GM18867 (cell line): Measurements from ENCODE around the gene DAGLA.

Source experiments
- ATAC-seq: cut with Tn5 transposase; IDR thresholded peaks from one replicate; pipeline ENCODE4 v1.9.1; 2021; ENCODE audit warnings: mild to moderate bottlenecking, moderate library complexity; ENCODE audit not compliant: unreplicated experiment

The DAGLA gene

DNA sequence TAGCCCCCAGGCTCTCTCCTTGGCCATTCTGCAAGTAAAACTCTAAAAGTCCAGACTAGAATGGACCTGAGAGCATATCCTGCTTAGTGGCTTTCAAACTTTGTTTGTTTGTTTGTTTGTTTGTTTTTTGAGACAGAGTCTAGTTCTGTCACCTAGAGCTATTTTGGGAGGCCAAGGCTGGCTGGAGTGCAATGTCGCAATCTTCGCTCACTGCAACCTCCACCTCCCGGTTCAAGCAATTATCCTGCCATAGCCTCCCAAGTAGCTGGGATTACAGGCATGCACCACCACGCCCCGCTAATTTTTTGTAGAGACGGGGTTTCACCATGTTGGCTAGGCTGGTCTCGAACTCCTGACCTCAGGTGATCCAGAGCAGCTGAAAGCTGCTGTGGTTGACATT, 28.9 kb downstream of the DAGLA start:
- ATAC-seq, result no peak

GRCh38 chr11:61709572-61709971, 29.4 kb downstream of the DAGLA start:
- no peak for ATAC-seq

DNA sequence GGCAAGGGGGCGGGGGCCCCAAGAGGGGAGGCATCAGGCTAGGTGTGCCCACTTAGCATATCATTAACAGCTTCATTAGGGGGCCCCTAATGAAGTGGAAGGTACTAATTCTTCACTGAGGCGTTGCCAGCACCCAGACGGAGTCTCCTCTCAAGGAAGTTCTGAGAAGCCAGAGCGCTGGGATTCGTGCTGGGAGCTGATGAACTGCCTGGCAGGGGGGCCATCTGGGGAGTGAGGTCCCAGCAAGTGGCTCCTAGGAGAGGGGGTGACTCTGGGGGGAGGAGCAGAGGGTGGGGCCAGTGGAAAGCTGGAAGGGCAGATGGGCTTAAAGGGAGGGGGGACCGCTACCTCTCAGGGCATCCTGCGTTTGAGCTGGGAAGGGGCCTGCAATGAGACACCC, 29.8 kb downstream of the DAGLA start:
- no peak for ATAC-seq

- ATAC-seq, result no peak
Measured at GRCh38 chr11:61711037-61711436, 30.8 kb downstream of the DAGLA start.

DNA sequence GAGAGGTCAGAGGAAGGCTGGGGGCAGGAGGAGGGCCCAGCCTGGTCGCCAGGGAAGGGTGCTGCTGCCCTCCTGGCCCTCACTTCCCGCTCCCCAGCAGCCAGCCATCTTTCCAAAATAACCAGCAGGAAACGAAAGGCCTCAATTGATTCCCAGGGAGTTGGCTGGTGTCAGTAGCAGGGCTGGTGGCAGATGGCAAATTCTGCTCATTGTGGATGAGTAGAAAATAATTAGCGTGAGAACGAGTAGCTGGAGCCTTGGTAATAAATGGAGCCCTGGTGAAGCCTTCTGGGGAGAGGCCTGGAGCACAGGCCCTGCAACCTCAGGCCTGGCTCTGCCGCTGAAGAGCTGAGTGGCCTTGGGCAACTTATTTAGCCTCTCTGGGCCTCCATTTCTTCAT, 31.3 kb downstream of the DAGLA start:
- ATAC-seq, result no peak

- ATAC-seq, result no peak
Measured at GRCh38 chr11:61712314-61712713, 32.1 kb downstream of the DAGLA start.

GRCh38 chr11:61712846-61713245, 32.7 kb downstream of the DAGLA start:
- ATAC-seq, result no peak

GRCh38 chr11:61713464-61713863, 33.3 kb downstream of the DAGLA start:
- no peak for ATAC-seq

GRCh38 chr11:61713906-61714305, 33.7 kb downstream of the DAGLA start:
- no peak for ATAC-seq

DNA sequence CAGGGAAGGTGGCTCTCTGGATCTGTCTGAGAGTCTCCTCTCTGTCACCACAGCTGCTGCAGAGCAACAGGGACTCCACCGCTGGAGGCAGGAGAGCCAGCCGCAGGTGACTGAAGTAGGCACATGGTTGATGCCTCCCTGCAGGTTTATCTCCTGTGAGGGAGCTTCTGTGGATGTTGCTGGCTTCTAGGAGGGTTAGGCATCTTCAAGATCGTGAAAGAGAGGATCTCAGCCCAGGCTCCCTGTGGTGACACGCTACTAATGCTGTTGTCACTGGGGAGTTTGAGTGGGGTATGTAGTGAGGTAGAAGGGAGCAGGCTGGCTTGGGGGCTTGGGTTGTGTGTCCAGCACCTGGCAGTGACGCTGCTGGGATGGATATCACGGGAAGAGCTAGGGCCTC, 34.1 kb downstream of the DAGLA start:
- ATAC-seq, result no peak

DNA sequence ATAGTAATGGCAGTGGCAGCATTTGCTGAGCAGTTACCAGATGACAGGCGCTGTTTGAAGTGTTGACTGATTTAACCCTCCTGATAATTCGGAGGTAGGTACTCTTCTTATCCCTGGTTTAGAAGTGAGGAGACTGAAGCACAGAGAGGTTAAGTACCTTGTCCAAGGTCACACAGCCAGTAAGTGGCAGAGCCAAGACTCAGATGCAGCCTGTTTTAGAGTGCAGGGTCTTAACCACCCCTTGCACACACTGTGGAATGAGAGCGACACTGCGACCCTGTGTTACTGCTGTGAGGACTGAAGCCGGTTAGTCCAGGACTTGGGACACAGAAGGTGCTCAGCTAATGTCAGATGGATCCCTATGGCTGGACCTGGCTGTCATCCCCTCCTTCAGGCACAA, 34.7 kb downstream of the DAGLA start:
- no peak for ATAC-seq

- no peak for ATAC-seq
Measured at GRCh38 chr11:61715867-61716266, 35.7 kb downstream of the DAGLA start.

DNA sequence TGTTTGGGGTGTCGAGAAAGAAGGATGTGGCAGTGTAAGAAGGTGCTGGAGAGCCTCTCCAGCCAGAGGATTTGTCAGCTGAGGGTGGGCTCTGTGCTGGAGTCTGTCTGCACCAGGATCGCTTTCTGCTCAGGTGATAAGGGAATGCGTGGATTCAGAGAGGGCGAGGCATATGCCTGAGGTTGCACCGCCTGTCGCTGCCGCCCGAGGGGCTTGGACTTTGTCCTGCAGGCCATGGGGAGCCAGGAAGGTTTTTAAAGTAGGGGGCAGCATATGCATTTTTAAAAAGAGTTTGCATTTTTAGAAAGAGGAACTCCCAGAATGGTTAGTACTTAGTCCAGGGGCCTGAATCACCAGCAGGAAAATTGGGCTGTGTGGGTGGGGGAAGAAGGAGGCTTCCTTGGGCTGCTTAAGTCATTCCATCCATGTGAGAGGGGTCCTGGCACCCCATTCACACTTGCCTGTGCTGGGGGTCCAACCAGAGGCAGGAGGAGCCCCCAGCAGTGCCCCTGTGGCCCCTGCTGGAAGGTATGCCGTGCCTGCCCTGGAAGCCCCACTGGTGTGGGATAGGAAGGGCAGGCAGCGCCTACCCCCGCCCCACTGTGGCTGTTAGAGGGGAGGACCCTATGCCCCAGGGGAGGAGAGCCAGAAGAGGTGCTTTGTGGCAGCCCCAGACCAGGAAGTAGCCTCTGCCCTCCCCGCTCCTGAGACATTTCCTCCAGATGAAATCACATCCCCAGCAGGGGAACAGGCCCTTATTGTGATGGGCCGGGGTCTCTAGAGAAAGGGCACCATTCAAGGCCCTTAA, 36.5 kb downstream of the DAGLA start:
- no peak for ATAC-seq

GRCh38 chr11:61717286-61718033, 37.3 kb downstream of the DAGLA start:
- ATAC-seq, result no peak

GRCh38 chr11:61718046-61718531, 37.9 kb downstream of the DAGLA start:
- no peak for ATAC-seq

GRCh38 chr11:61718621-61719302, 38.6 kb downstream of the DAGLA start:
- no peak for ATAC-seq

DNA sequence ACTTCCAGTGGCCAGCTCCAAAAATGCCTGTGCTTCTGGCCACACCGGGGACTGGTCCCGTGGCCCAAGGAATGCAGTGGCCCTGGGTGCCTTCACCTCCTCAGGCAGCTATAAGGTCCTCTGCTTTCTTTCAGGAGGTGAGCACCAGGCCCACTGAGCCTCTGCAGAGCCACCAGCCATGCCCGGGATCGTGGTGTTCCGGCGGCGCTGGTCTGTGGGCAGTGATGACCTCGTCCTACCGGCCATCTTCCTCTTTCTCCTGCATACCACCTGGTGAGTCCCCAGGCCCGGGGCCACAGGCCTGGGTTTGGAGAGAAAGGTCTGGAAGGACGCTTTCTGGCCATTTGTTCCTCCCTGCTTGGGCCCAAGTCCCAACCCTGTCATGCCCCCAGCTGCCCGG, 39.8 kb downstream of the DAGLA start:
- no peak for ATAC-seq

DNA sequence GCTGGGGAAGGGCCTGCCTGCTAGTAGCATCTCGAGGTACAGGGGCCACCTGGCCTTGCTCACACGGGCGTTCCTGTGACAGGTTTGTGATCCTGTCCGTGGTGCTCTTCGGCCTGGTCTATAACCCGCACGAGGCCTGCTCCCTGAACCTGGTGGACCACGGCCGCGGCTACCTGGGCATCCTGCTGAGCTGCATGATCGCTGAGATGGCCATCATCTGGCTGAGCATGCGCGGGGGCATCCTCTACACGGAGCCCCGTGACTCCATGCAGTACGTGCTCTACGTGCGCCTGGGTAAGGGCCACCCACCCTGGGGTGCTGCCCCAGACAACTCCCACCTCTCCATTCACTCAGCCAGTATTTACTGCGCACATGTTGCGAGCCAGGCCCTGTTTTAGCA, 40.4 kb downstream of the DAGLA start:
- no peak for ATAC-seq

DNA sequence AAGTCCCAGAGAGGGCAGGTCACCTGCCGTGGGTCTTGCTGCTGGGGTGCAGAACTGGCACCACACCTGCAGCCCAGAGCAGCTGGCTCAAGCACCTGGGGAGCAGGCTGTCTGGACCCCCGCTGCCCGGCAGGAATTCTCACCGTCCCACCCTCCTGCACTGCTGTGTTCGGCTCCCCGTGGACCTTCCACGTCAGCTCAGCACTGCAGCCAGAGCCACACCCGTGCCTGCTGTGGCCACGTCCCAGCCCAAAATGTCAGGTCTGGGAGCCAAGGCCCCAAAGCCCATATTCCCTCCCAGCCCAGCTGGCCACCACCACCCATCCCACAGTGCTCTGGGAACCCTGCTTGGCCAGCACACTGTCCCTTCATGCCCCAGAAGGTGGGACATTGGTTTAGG, 44.2 kb downstream of the DAGLA start:
- no peak for ATAC-seq

GRCh38 chr11:61725781-61726231, 45.6 kb downstream of the DAGLA start:
- ATAC-seq, result no peak

- ATAC-seq, result no peak
Measured at GRCh38 chr11:61726775-61727174, 46.6 kb downstream of the DAGLA start.

- ATAC-seq, result no peak
Measured at GRCh38 chr11:61727401-61727811, 47.2 kb downstream of the DAGLA start.
